ENCODE data around the gene GSK3B.

Gene GSK3B

GRCh38 chr3:119815716-119816115 lies 278.5 kb downstream of the GSK3B start:
- DNase-seq (ENCODE audit: extremely low spot score) = no peak
- CTCF ChIA-PET = interaction anchor here (0.6 kb wide), 1 partner anchor 10 kb away, joined by 3 read pairs; no protein-coding TSS in a partner anchor

GRCh38 chr3:119812491-119813058 lies 281.7 kb downstream of the GSK3B start:
- no peak for TF ChIP-seq ELF4 (IDR thresholded peaks at IDR 0.05)
- CTCF ChIA-PET = no interaction called here
- POLR2A ChIA-PET = no interaction called here
- DNase-seq (ENCODE audit: extremely low spot score) = no peak

More at GRCh38 chr3:119815716-119816115, 278.5 kb downstream of the GSK3B start:
- POLR2A ChIA-PET = interaction anchor here (1.2 kb wide), 1 partner anchor 280 kb away, joined by 3 read pairs; no protein-coding TSS in a partner anchor
- TF ChIP-seq LEF1 (IDR thresholded peaks at IDR 0.05; ENCODE audit: borderline replicate concordance) (no peak), TARDBP (IDR thresholded peaks at IDR 0.05) (no peak), ZNF384 (IDR thresholded peaks at IDR 0.05) (no peak), NFRKB (IDR thresholded peaks at IDR 0.05) (no peak), SP1 (IDR thresholded peaks at IDR 0.05) (no peak), L3MBTL2 (conservative IDR thresholded peaks at IDR 0.05) (no peak), ELF4 (IDR thresholded peaks at IDR 0.05) (no peak), SUZ12 (IDR thresholded peaks at IDR 0.05) (no peak), ARNT (IDR thresholded peaks at IDR 0.05) (no peak), CTBP1 (IDR thresholded peaks at IDR 0.05; ENCODE audit: borderline replicate concordance) (no peak), PKNOX1 (IDR thresholded peaks at IDR 0.05) (no peak), FOXM1 (IDR thresholded peaks at IDR 0.05; ENCODE audit: borderline replicate concordance) (no peak), FOXK2 (IDR thresholded peaks at IDR 0.05) (no peak), BHLHE40 (IDR thresholded peaks at IDR 0.05; ENCODE audit: borderline replicate concordance) (no peak), FOXA1 (IDR thresholded peaks at IDR 0.05) (no peak), HDGF (IDR thresholded peaks at IDR 0.05; ENCODE audit: borderline replicate concordance) (no peak)

- TF ChIP-seq LEF1 (IDR thresholded peaks at IDR 0.05; ENCODE audit: borderline replicate concordance) (no peak), HDGF (IDR thresholded peaks at IDR 0.05; ENCODE audit: borderline replicate concordance) (no peak), SP1 (IDR thresholded peaks at IDR 0.05) (no peak), BHLHE40 (IDR thresholded peaks at IDR 0.05; ENCODE audit: borderline replicate concordance) (no peak), SUZ12 (IDR thresholded peaks at IDR 0.05) (no peak), FOXM1 (IDR thresholded peaks at IDR 0.05; ENCODE audit: borderline replicate concordance) (no peak), ARNT (IDR thresholded peaks at IDR 0.05) (no peak), ZNF384 (IDR thresholded peaks at IDR 0.05) (no peak), TARDBP (IDR thresholded peaks at IDR 0.05) (no peak), CTBP1 (IDR thresholded peaks at IDR 0.05; ENCODE audit: borderline replicate concordance) (no peak)
- no peak for DNase-seq (ENCODE audit: extremely low spot score)
- POLR2A ChIA-PET = no interaction called here
- CTCF ChIA-PET = no interaction called here
Observed at GRCh38 chr3:119810018-119810435, 284.2 kb downstream of the GSK3B start.

GRCh38 chr3:119809249-119810017 lies 284.8 kb downstream of the GSK3B start:
- TF ChIP-seq SP1 (IDR thresholded peaks at IDR 0.05) (no peak), HDGF (IDR thresholded peaks at IDR 0.05; ENCODE audit: borderline replicate concordance) (no peak), FOXA1 (IDR thresholded peaks at IDR 0.05) (no peak), NFRKB (IDR thresholded peaks at IDR 0.05) (no peak), CTBP1 (IDR thresholded peaks at IDR 0.05; ENCODE audit: borderline replicate concordance) (no peak), SUZ12 (IDR thresholded peaks at IDR 0.05) (no peak), BHLHE40 (IDR thresholded peaks at IDR 0.05; ENCODE audit: borderline replicate concordance) (no peak)
- no peak for DNase-seq (ENCODE audit: extremely low spot score)
- ChIA-PET POLR2A (no interaction called here), CTCF (no interaction called here)

GRCh38 chr3:119808843-119809242 lies 285.4 kb downstream of the GSK3B start:
- TF ChIP-seq CTBP1 (IDR thresholded peaks at IDR 0.05; ENCODE audit: borderline replicate concordance) (no peak), HDGF (IDR thresholded peaks at IDR 0.05; ENCODE audit: borderline replicate concordance) (no peak), TARDBP (IDR thresholded peaks at IDR 0.05) (no peak), NFRKB (IDR thresholded peaks at IDR 0.05) (no peak), FOXM1 (IDR thresholded peaks at IDR 0.05; ENCODE audit: borderline replicate concordance) (no peak), LEF1 (IDR thresholded peaks at IDR 0.05; ENCODE audit: borderline replicate concordance) (no peak), ARNT (IDR thresholded peaks at IDR 0.05) (no peak), SUZ12 (IDR thresholded peaks at IDR 0.05) (no peak), FOXA1 (IDR thresholded peaks at IDR 0.05) (no peak), L3MBTL2 (conservative IDR thresholded peaks at IDR 0.05) (no peak), ELF4 (IDR thresholded peaks at IDR 0.05) (no peak), ZNF384 (IDR thresholded peaks at IDR 0.05) (no peak)
- ChIA-PET CTCF (no interaction called here), POLR2A (no interaction called here)
- DNase-seq (ENCODE audit: extremely low spot score) = no peak

GRCh38 chr3:119808244-119808643 lies 286.0 kb downstream of the GSK3B start:
- ChIA-PET CTCF (no interaction called here), POLR2A (no interaction called here)
- no peak for DNase-seq (ENCODE audit: extremely low spot score)
- TF ChIP-seq HDGF (IDR thresholded peaks at IDR 0.05; ENCODE audit: borderline replicate concordance) (no peak), ZNF384 (IDR thresholded peaks at IDR 0.05) (no peak)

GRCh38 chr3:119800844-119801243 lies 293.4 kb downstream of the GSK3B start:
- ChIA-PET CTCF (interaction anchor here (0.5 kb wide), 1 partner anchor 47 kb away, joined by 4 read pairs; no protein-coding TSS in a partner anchor), POLR2A (no interaction called here)
- TF ChIP-seq ARNT (IDR thresholded peaks at IDR 0.05) = no peak
- TF ChIP-seq SUZ12 (IDR thresholded peaks at IDR 0.05) = no peak
- TF ChIP-seq FOXA1 (IDR thresholded peaks at IDR 0.05) = no peak
- no peak for TF ChIP-seq BHLHE40 (IDR thresholded peaks at IDR 0.05; ENCODE audit: borderline replicate concordance)
- no peak for TF ChIP-seq FOXK2 (IDR thresholded peaks at IDR 0.05)
- TF ChIP-seq SP1 (IDR thresholded peaks at IDR 0.05) = no peak
- TF ChIP-seq NFRKB (IDR thresholded peaks at IDR 0.05) = no peak
- TF ChIP-seq L3MBTL2 (conservative IDR thresholded peaks at IDR 0.05) = no peak
- no peak for TF ChIP-seq TARDBP (IDR thresholded peaks at IDR 0.05)
- no peak for TF ChIP-seq CTBP1 (IDR thresholded peaks at IDR 0.05; ENCODE audit: borderline replicate concordance)
- TF ChIP-seq LEF1 (IDR thresholded peaks at IDR 0.05; ENCODE audit: borderline replicate concordance) = no peak
- TF ChIP-seq HDGF (IDR thresholded peaks at IDR 0.05; ENCODE audit: borderline replicate concordance) = no peak
- DNase-seq (ENCODE audit: extremely low spot score) = no peak

All from HEK293T (cell line).